ENCODE data around the gene HTR3A. TPM values are rescaled to one million over a fixed set of nuclear protein-coding genes. Genes with fewer than 3 reads are reported as not detected.

The HTR3A gene
- polyA plus RNA-seq, 1 donor (not counting 4 experiments of a cell fraction or from before 2014, with no cell fraction given): not detected

DNA sequence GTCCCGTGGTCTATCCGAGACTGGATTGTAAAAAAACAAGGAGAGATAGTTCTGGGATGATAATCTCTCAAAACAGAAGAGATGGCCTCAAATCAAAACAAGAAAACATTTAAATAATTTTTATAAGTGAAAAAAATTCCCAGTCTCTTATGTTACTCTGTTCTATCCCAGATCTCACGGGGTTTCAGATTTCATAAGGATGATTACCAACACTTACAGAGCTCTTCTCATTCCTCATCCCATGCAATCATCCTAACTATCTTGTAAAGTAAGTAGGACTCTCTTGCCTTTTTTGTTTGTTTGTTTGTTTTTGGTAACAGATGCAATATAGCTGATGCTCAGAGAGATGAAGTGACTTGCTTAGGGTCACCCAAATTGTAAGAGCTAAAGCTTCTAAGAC is 64.6 kb downstream of the HTR3A start:
- H4K20me1 ChIP-seq (ENCODE audit: control insufficient read depth, extremely low read depth, insufficient read depth, low read length): no peaks in the 10 kb centered on the region
- no peak overlapping the region for H3K27ac ChIP-seq (ENCODE audit: control insufficient read depth, insufficient read depth, low read length)
- no peak overlapping the region for H3K4me3 ChIP-seq (ENCODE audit: control insufficient read depth in 2 of 3, extremely low read depth in 1 of 3, insufficient read depth in 2 of 3, low read depth in 1 of 3, low read length in 3 of 3)
- H3K36me3 ChIP-seq (ENCODE audit: control insufficient read depth in 2 of 2, extremely low read depth in 1 of 2, insufficient read depth in 2 of 2, low read length in 2 of 2): no peaks in the 10 kb centered on the region
- no peak overlapping the region for H2AFZ ChIP-seq (ENCODE audit: control insufficient read depth, low read length)
- H3K4me2 ChIP-seq (ENCODE audit: control insufficient read depth, extremely low read depth, insufficient read depth, low read depth, low read length): no peak overlapping the region
- no peaks in the 10 kb centered on the region for H3K79me2 ChIP-seq (ENCODE audit: control insufficient read depth, insufficient read depth, low read length)
- H3K27me3 ChIP-seq (ENCODE audit: control insufficient read depth, extremely low read depth, insufficient read depth, low read length): peaks cover 19% of the 10 kb centered on the region
- FAIRE-seq: no peak
- dilution Hi-C loops (cut with MboI; ENCODE audit: extremely low pct_ligation_motif_present, low sequenced_read_pairs): loop anchor here (25.0 kb wide), 1 partner anchor 223 kb away; no protein-coding TSS in a partner anchor
- no peak for DNase-seq (ENCODE audit: low read depth, low spot score)
- peaks cover 3% of the 10 kb centered on the region for H3K4me1 ChIP-seq (ENCODE audit: control insufficient read depth, extremely low read depth, insufficient read depth, low read length)
- H3K9me3 ChIP-seq (ENCODE audit: control insufficient read depth, low read depth, low read length): no peaks in the 10 kb centered on the region
- H3K9ac ChIP-seq (ENCODE audit: control insufficient read depth, extremely low read depth, insufficient read depth, low read length): no peak overlapping the region
- TF ChIP-seq, protein P1, sequence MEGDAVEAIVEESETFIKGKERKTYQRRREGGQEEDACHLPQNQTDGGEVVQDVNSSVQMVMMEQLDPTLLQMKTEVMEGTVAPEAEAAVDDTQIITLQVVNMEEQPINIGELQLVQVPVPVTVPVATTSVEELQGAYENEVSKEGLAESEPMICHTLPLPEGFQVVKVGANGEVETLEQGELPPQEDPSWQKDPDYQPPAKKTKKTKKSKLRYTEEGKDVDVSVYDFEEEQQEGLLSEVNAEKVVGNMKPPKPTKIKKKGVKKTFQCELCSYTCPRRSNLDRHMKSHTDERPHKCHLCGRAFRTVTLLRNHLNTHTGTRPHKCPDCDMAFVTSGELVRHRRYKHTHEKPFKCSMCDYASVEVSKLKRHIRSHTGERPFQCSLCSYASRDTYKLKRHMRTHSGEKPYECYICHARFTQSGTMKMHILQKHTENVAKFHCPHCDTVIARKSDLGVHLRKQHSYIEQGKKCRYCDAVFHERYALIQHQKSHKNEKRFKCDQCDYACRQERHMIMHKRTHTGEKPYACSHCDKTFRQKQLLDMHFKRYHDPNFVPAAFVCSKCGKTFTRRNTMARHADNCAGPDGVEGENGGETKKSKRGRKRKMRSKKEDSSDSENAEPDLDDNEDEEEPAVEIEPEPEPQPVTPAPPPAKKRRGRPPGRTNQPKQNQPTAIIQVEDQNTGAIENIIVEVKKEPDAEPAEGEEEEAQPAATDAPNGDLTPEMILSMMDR (optimal IDR thresholded peaks at IDR 0.05 in 1 of 3, IDR thresholded peaks at IDR 0.05 in 1 of 3, conservative IDR thresholded peaks at IDR 0.05 in 1 of 3; ENCODE audit: extremely low read depth in 1 of 3, insufficient read depth in 2 of 3, low read length in 3 of 3): no peak
- TF ChIP-seq EZH2 (IDR thresholded peaks at IDR 0.05; ENCODE audit: low read length): no peak
- no peaks in the 10 kb centered on the region for H3K9me1 ChIP-seq (ENCODE audit: control insufficient read depth, extremely low read depth, insufficient read depth, low read length)

Other genes with a start within 250 kb of the HTR3A start
- gene ZW10, start 201.4 kb upstream of the HTR3A start, polyA plus RNA-seq: 13.7 to 21.3 TPM (median 17.0 TPM) in 3 replicates
- gene CLDN25, start 195.3 kb upstream of the HTR3A start, polyA plus RNA-seq: not detected in 3 replicates
- 24.1 to 37.4 TPM (median 31.0 TPM) in 3 replicates for gene USP28, start 99.5 kb upstream of the HTR3A start, polyA plus RNA-seq
- gene HTR3B, start 70.3 kb upstream of the HTR3A start, polyA plus RNA-seq: not detected in 3 replicates
- 0.18 to 0.39 TPM in 2 of 3 replicates, not detected in the other for gene ZBTB16, start 84.6 kb downstream of the HTR3A start, polyA plus RNA-seq